GM20000 (cell line): ENCODE results near the gene KRTAP10-8.
"Not testable (repeated sequence)": the region's sequence is repeated elsewhere in the genome, so short reads cannot be mapped to it uniquely, and the experiment has no call there.

Experiments used
- DNase-seq: peaks from one replicate; pipeline ENCODE4 v3.0.0; 2012; ENCODE audit warnings: low spot score
- CTCF ChIP-seq: IDR thresholded peaks from 2 replicates; pipeline ENCODE4 v1.5.1; 2012; ENCODE audit warnings: mild to moderate bottlenecking, control low read depth; ENCODE audit errors: extremely low read depth, missing control alignments

KRTAP10-8 gene

GRCh38 chr21:44596068-44596725, 15.7 kb upstream of the KRTAP10-8 start:
- TF ChIP-seq CTCF, result no peak
- DNase-seq, result no peak

DNA sequence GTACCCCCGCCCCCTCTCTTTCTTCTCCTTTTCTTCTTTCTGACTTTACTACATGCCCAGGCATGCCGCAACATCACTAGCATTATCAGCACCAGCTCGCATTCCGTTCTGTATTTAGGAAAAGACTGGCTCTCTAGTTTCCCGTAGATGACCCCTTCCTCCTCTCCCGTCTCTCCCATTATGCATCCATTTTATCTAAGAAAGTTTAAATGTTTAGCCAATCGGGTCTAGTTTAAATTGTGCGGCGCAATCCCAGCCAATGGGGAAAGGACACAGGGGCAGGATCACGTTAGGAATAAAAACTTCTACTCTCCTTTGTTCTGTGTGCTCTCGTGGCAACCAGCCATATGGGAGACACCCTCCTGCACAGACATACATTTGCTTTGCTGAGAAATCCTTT, 13.8 kb upstream of the KRTAP10-8 start:
- DNase-seq, result no peak
- no peak for TF ChIP-seq CTCF

DNA sequence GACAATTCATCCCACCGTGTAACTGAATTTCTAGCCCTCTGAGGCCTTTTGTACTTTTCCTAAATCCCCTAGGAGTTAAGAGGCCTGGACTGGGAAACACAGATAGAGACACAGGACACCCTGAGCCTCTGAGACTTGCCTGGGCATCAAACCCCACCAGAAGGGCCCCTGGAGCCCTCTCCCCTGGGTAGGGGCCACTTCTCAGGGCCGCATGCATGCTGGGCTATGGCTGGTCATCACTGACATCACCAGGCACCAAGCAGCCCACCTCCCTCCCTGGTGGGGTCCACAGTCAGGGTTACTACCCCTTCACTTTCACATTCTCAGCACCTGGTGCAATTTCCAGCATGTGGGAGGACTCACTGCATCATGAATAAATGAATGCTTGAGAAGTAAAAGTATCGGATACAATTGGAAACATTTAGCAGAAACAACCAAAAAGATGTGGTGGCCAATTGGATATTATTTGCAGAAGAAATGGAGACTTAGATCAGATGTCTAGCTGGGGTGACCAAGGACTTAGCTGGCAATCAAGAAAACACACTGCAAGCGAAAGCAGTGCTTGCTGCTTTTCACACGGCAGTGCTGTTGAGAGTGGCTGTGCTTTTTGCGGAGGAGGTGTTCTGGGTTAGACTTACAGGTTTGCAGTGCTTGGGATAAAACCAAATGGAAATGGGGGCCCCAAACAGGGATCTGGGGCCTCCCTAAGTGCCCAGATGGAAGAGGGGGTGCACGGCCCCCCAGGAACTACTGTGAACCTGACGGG, 12.4 kb upstream of the KRTAP10-8 start:
- no peak for DNase-seq

DNA sequence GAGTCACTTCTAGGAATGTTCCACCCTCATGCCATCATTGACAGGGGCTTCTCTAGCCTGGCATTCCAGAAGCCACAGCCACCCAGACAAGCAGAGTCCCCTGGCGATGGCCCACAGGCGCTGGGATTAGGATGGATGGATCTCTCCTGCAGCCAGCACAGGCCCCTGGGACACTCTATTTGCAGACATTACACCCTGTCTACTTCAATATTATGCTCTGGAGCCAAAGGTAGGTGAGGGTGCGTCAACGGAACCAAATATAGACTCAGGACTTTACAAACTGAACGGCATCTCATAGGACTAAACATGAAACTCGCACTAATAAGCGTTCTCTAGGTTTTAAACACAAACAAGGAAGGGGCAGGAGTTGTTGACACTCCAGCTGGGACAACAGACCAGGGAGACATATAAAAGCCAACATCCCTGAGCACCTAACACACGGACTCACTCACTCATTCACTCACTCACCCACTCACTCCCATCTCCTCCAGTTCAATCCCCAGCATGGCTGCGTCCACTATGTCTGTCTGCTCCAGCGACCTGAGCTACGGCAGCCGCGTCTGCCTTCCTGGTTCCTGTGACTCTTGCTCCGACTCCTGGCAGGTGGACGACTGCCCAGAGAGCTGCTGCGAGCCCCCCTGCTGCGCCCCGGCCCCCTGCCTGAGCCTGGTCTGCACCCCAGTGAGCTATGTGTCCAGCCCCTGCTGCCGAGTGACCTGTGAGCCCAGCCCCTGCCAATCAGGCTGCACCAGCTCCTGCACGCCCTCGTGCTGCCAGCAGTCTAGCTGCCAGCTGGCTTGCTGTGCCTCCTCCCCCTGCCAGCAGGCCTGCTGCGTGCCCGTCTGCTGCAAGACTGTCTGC, 11.5 kb upstream of the KRTAP10-8 start, which contains the start of gene KRTAP10-7:
KRTAP10-7 (plus strand) TSS at position 480 of the 861 bp plus-strand sequence; CDS start at position 505, 25 bp downstream.
- DNase-seq, result not testable (repeated sequence)

More for the DNA sequence above, 12.4 kb upstream of the KRTAP10-8 start:
- TF ChIP-seq CTCF, result no peak

GRCh38 chr21:44601091-44601490, 10.8 kb upstream of the KRTAP10-8 start:
- not testable (repeated sequence) for DNase-seq

- no peak for TF ChIP-seq CTCF
- no peak for DNase-seq
These were observed 10.1 kb upstream of the KRTAP10-8 start for GRCh38 chr21:44601596-44602462.

DNA sequence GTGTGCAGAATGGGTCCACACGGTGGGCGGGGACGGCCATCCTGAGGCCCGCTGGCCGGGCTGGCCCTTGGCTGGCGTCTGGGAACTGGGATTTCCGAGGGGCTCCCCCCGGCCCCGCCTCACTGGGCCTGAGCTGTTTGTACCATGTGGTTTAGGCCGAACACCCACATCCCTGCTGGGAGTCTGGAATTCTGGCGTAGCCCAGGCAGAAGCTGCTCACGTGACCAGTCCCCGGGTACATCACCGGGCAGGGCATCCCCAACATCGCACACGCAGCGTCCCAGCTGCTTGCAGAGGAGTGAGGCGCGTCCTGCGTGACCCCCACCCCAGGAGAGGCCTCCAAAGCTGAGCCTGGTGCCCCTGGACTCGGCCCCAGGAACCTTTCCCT, 9.4 kb upstream of the KRTAP10-8 start:
- no peak for DNase-seq
- no peak for TF ChIP-seq CTCF
